ENCODE measurements around the gene DLGAP1. TPM values are rescaled to one million over a fixed set of nuclear protein-coding genes. Genes with fewer than 3 reads are reported as not detected.

DLGAP1 gene
- total and polyA plus RNA-seq, 10 of the 15 experiments (the other 5 are each of a cell fraction or from before 2014, with no cell fraction given) = 0.23 to 27.6 (median 1.9) TPM

- TF ChIP-seq ZNF592 (IDR thresholded peaks at IDR 0.05) (no peak), RUNX3 (IDR thresholded peaks at IDR 0.05; ENCODE audit: low read length) (no peak), WRNIP1 (IDR thresholded peaks at IDR 0.05; ENCODE audit: borderline replicate concordance, low read depth, low read length) (no peak)
These were observed 773.0 kb downstream of the DLGAP1 start (continued) for GRCh38 chr18:3682061-3682460.

GRCh38 chr18:3679241-3679640, 775.9 kb downstream of the DLGAP1 start:
- Histone ChIP-seq H3K4me2 (ENCODE audit: control insufficient read depth, insufficient read depth) (no peak overlapping the region), H3K9me3 (replicated peaks; ENCODE audit: control insufficient read depth, insufficient read depth, low read length) (no peaks in the 10 kb centered on the region), H3K36me3 (ENCODE audit: control insufficient read depth in 2 of 2, insufficient read depth in 2 of 2, low read length in 1 of 2) (no peaks in the 10 kb centered on the region; a peak in 1 of 4 replicates), H2AFZ (ENCODE audit: control insufficient read depth, low read depth, low read length) (no peak overlapping the region), H3K27me3 (replicated peaks in 1 of 2; ENCODE audit: control insufficient read depth in 2 of 2, insufficient read depth in 2 of 2, low read length in 1 of 2) (no peaks in the 10 kb centered on the region), H3K27ac (ENCODE audit: control insufficient read depth, insufficient read depth) (no peak overlapping the region), H3K4me1 (ENCODE audit: control insufficient read depth, insufficient read depth, low read length) (no peaks in the 10 kb centered on the region), H3K79me2 (ENCODE audit: control insufficient read depth, insufficient read depth, low read length) (no peaks in the 10 kb centered on the region), H3K9ac (ENCODE audit: control insufficient read depth, insufficient read depth, low read length) (no peak overlapping the region), H4K20me1 (ENCODE audit: control insufficient read depth, insufficient read depth) (no peaks in the 10 kb centered on the region), H3K4me3 (no peak overlapping the region)
- intact Hi-C loops (cut with micrococcal nuclease; ENCODE audit: unreplicated experiment) = no loop called here
- no peak for FAIRE-seq
- RAD21 ChIA-PET (ENCODE audit: unreplicated experiment) = interaction anchor here (0.6 kb wide), 1 partner anchor 1639 kb away, joined by 3 read pairs; no protein-coding TSS in a partner anchor
- in situ Hi-C loops (cut with MboI) = no loop called here
- CTCF ChIA-PET = interaction anchor here (1.0 to 5.1 kb wide), 2 partner anchors 8 to 13 kb away, joined by 6 to 30 read pairs; no protein-coding TSS in a partner anchor
- 63% methylated on average over 5 of the region's 5 CpGs for WGBS (ENCODE audit: insufficient coverage, insufficient replicate concordance, low lambda C conversion rate, missing lambda C conversion rate)
- POLR2A ChIA-PET = interaction anchor here (0.6 to 0.8 kb wide), 2 partner anchors 67 to 228 kb away, joined by 3 read pairs; no protein-coding TSS in a partner anchor
- BruUV-seq (replicated peaks) = no TSS peak
- DNase-seq (ENCODE audit: low read depth, low spot score) = no peak
- SMC1A ChIA-PET (ENCODE audit: uncharacterized antibody, unreplicated experiment) = interaction anchor here (0.6 to 3.7 kb wide), 5 partner anchors 8 to 616 kb away, joined by 3 to 21 read pairs (median 4); no protein-coding TSS in a partner anchor
- no peak for ATAC-seq
- no peak for TF ChIP-seq ATF7 (IDR thresholded peaks at IDR 0.05; ENCODE audit: low read depth)
- no peak for TF ChIP-seq GABPA (IDR thresholded peaks at IDR 0.05; ENCODE audit: low read depth)
- TF ChIP-seq RFX5 (IDR thresholded peaks at IDR 0.05; ENCODE audit: low read depth, low read length) = no peak
- TF ChIP-seq NFIC (IDR thresholded peaks at IDR 0.05; ENCODE audit: low read depth, low read length) = no peak
- TF ChIP-seq RBBP5 (conservative IDR thresholded peaks at IDR 0.05) = no peak
- TF ChIP-seq ZNF207 (IDR thresholded peaks at IDR 0.05; ENCODE audit: borderline replicate concordance) = no peak
- TF ChIP-seq JUND (IDR thresholded peaks at IDR 0.05; ENCODE audit: low read depth, low read length) = no peak
- TF ChIP-seq, protein P1, sequence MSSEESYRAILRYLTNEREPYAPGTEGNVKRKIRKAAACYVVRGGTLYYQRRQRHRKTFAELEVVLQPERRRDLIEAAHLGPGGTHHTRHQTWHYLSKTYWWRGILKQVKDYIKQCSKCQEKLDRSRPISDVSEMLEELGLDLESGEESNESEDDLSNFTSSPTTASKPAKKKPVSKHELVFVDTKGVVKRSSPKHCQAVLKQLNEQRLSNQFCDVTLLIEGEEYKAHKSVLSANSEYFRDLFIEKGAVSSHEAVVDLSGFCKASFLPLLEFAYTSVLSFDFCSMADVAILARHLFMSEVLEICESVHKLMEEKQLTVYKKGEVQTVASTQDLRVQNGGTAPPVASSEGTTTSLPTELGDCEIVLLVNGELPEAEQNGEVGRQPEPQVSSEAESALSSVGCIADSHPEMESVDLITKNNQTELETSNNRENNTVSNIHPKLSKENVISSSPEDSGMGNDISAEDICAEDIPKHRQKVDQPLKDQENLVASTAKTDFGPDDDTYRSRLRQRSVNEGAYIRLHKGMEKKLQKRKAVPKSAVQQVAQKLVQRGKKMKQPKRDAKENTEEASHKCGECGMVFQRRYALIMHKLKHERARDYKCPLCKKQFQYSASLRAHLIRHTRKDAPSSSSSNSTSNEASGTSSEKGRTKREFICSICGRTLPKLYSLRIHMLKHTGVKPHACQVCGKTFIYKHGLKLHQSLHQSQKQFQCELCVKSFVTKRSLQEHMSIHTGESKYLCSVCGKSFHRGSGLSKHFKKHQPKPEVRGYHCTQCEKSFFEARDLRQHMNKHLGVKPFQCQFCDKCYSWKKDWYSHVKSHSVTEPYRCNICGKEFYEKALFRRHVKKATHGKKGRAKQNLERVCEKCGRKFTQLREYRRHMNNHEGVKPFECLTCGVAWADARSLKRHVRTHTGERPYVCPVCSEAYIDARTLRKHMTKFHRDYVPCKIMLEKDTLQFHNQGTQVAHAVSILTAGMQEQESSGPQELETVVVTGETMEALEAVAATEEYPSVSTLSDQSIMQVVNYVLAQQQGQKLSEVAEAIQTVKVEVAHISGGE (CRISPR knock-in tag; IDR thresholded peaks at IDR 0.05) = no peak
- TF ChIP-seq, protein P2, sequence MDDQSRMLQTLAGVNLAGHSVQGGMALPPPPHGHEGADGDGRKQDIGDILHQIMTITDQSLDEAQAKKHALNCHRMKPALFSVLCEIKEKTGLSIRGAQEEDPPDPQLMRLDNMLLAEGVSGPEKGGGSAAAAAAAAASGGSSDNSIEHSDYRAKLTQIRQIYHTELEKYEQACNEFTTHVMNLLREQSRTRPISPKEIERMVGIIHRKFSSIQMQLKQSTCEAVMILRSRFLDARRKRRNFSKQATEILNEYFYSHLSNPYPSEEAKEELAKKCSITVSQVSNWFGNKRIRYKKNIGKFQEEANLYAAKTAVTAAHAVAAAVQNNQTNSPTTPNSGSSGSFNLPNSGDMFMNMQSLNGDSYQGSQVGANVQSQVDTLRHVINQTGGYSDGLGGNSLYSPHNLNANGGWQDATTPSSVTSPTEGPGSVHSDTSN (IDR thresholded peaks at IDR 0.05; ENCODE audit: insufficient replicate concordance, low read depth, low read length) = no peak
- TF ChIP-seq MTA3 (IDR thresholded peaks at IDR 0.05; ENCODE audit: borderline replicate concordance, low read length) = no peak
